Prostate gland (tissue), 2 donors: Measurements from ENCODE around the gene ADCY1.

ENCODE experiments used
- POLR2A ChIP-seq: fragments of 450-650 bp; IDR thresholded peaks from one replicate; pipeline ENCODE4 v1.6.1; 2016; ENCODE audit warnings: antibody characterized with exemption, mild to moderate bottlenecking
- POLR2AphosphoS5 ChIP-seq: sonication (generic); formaldehyde crosslinking; IDR thresholded peaks from one replicate; pipeline ENCODE4 v1.6.1; 2017; ENCODE audit warnings: antibody characterized with exemption
- TF ChIP-seq, protein P1 (sequence below), 4 experiments: fragments of 200-600 bp in 2 of 4; fragments of 450-650 bp in 2 of 4; sonication (generic) in 2 of 4; IDR thresholded peaks; 1 replicate in 3 of 4; 2 replicates in 1 of 4; pipeline ENCODE4 v1.5.1; 2016 to 2019; ENCODE audit warnings: antibody characterized with exemption in 4 of 4, mild to moderate bottlenecking in 2 of 4, moderate library complexity in 2 of 4

DNA sequence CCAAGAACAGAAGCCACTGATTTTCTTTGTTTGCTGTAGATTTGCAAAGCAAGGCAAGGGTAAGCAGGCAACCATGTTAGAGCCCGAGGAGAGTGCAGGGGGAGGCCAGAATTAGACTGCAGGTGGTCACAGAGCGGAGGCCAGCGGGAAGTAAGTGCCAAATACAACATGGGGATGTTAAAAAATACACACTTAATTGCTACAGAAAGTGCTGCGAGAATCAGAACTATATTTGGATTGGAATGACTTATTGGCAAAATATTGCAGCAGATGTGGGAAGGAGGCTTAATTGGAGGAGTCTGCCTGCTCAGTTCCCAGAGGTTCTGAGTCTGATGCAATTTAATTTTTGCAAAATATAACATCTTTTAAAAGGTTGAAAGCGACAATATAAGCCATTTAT lies 49.7 kb upstream of the ADCY1 start:
- TF ChIP-seq POLR2A (no peak), POLR2AphosphoS5 (no peak)
- TF ChIP-seq, protein P1, sequence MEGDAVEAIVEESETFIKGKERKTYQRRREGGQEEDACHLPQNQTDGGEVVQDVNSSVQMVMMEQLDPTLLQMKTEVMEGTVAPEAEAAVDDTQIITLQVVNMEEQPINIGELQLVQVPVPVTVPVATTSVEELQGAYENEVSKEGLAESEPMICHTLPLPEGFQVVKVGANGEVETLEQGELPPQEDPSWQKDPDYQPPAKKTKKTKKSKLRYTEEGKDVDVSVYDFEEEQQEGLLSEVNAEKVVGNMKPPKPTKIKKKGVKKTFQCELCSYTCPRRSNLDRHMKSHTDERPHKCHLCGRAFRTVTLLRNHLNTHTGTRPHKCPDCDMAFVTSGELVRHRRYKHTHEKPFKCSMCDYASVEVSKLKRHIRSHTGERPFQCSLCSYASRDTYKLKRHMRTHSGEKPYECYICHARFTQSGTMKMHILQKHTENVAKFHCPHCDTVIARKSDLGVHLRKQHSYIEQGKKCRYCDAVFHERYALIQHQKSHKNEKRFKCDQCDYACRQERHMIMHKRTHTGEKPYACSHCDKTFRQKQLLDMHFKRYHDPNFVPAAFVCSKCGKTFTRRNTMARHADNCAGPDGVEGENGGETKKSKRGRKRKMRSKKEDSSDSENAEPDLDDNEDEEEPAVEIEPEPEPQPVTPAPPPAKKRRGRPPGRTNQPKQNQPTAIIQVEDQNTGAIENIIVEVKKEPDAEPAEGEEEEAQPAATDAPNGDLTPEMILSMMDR (IDR thresholded peaks at IDR 0.05), result no peak
